ENCODE measurements around the gene TMC7.
"Not testable (repeated sequence)": the region's sequence is repeated elsewhere in the genome, so short reads cannot be mapped to it uniquely, and the experiment has no call there.

The TMC7 gene

GRCh38 chr16:18983565-18984434 lies at the start of gene TMC7:
Gene TMC7 (plus strand): TSS chr16:18983934. CDS start chr16:18984064, 130 bp downstream.
- peak; percentile 87 for DNase-seq

- DNase-seq: no peak
These were observed 46.9 kb upstream of the TMC7 start for GRCh38 chr16:18936727-18937340.

GRCh38 chr16:18937390-18937789 lies 46.3 kb upstream of the TMC7 start:
- no peak for DNase-seq

GRCh38 chr16:18938986-18939385 lies 44.7 kb upstream of the TMC7 start:
- no peak for DNase-seq

- DNase-seq: no peak
These were observed 42.3 kb upstream of the TMC7 start for GRCh38 chr16:18941471-18941870.

GRCh38 chr16:18942061-18942460 lies 41.7 kb upstream of the TMC7 start:
- DNase-seq: no peak

GRCh38 chr16:18943414-18943813 lies 40.3 kb upstream of the TMC7 start:
- DNase-seq: no peak

- no peak for DNase-seq
These were observed 38.5 kb upstream of the TMC7 start for GRCh38 chr16:18945233-18945632.

GRCh38 chr16:18948372-18949020 lies 35.2 kb upstream of the TMC7 start:
- no peak for DNase-seq

- no peak for DNase-seq
These were observed 33.1 kb upstream of the TMC7 start for GRCh38 chr16:18950469-18951185.

- DNase-seq: no peak
These were observed 30.2 kb upstream of the TMC7 start for GRCh38 chr16:18953547-18953946.

GRCh38 chr16:18955874-18956580 lies 27.7 kb upstream of the TMC7 start:
- DNase-seq: not testable (repeated sequence)

GRCh38 chr16:18956658-18957241 lies 27.0 kb upstream of the TMC7 start:
- DNase-seq: not testable (repeated sequence)

- DNase-seq: no peak
These were observed 25.1 kb upstream of the TMC7 start for GRCh38 chr16:18958621-18959029.

- no peak for DNase-seq
These were observed 24.7 kb upstream of the TMC7 start for GRCh38 chr16:18959031-18959505.

- DNase-seq: no peak
These were observed 18.2 kb upstream of the TMC7 start for GRCh38 chr16:18965555-18965954.

GRCh38 chr16:18966791-18967190 lies 16.9 kb upstream of the TMC7 start:
- DNase-seq: no peak

- peak; percentile 81 for DNase-seq
These were observed 14.5 kb upstream of the TMC7 start for GRCh38 chr16:18969050-18969854.

GRCh38 chr16:18969855-18970240 lies 13.9 kb upstream of the TMC7 start:
- no peak for DNase-seq

- no peak for DNase-seq
These were observed 8.6 kb upstream of the TMC7 start for GRCh38 chr16:18975109-18975508.

- DNase-seq: no peak
These were observed 3.8 kb upstream of the TMC7 start for GRCh38 chr16:18979936-18980335.
